Mammary epithelial cell (primary cell): ENCODE measurements around the gene BICRAL.
A peak's percentile ranks its signal among the peaks of the same experiment; 100 is the strongest.

Source experiments
- CTCF ChIP-seq, 2 donors: IDR thresholded peaks in 1 of 2; conservative IDR thresholded peaks in 1 of 2; 2 replicates each; pipeline ENCODE4 v1.5.1; 2011 to 2012; ENCODE audit warnings: inconsistent platforms in 2 of 2, low read length in 2 of 2, mild to moderate bottlenecking in 2 of 2, control low read depth in 1 of 2, low read depth in 1 of 2; ENCODE audit not compliant: insufficient read depth in 1 of 2; ENCODE audit errors: extremely low read depth in 1 of 2
- EZH2 ChIP-seq: IDR thresholded peaks from 2 replicates; pipeline ENCODE4 v1.6.1; 2012; ENCODE audit warnings: low read length, inconsistent platforms, borderline replicate concordance

GRCh38 chr6:42901538-42901957 lies 119.7 kb downstream of the BICRAL start:
- peak; percentile 74 for TF ChIP-seq CTCF (conservative IDR thresholded peaks at IDR 0.05 in 1 of 2, IDR thresholded peaks at IDR 0.05 in 1 of 2; ENCODE audit: extremely low read depth in 1 of 2, insufficient read depth in 1 of 2, low read depth in 1 of 2, low read length in 2 of 2)
- no peak for TF ChIP-seq EZH2
